Adrenal gland (tissue), 5 donors: ENCODE measurements around the gene XPNPEP3.

Source experiments
- CTCF ChIP-seq, 6 experiments: fragments of 450-650 bp in 4 of 6; fragments of 200-600 bp in 2 of 6; sonication (generic) in 1 of 6; IDR thresholded peaks; 1 replicate in 5 of 6; 2 replicates in 1 of 6; pipeline versions ENCODE4 v1.5.1 to v1.8.0; 2016 to 2021; ENCODE audit warnings: antibody characterized with exemption in 6 of 6, mild to moderate bottlenecking in 2 of 6, moderate library complexity in 1 of 6
- POLR2A ChIP-seq, 2 donors: fragments of 450-650 bp; IDR thresholded peaks; one replicate each; pipeline ENCODE4 v1.6.1; 2017; ENCODE audit warnings: antibody characterized with exemption in 2 of 2, mild to moderate bottlenecking in 2 of 2, moderate library complexity in 1 of 2
- donor health status: DM: no; HTN: no; CAD: no.

GRCh38 chr22:40898850-40899357 is 42.0 kb downstream of the XPNPEP3 start:
- no peak for TF ChIP-seq POLR2A (IDR thresholded peaks at IDR 0.05)
- TF ChIP-seq CTCF (IDR thresholded peaks at IDR 0.05) = peak; percentile 27 to 62 (median 54)
